Right renal cortex interstitium (tissue), 3 donors: ENCODE measurements around the gene KDR. TPM values are rescaled to one million over a fixed set of nuclear protein-coding genes. Genes with fewer than 3 reads are reported as not detected.

Experiments
- DNase-seq, 3 donors: peaks; one replicate each; pipeline ENCODE4 v3.0.0-alpha.2; 2013; ENCODE audit warnings: low read depth in 3 of 3, low spot score in 2 of 3
- polyA plus RNA-seq, 3 donors: library from polyadenylated mRNA; unstranded; fragments of 120-200 nt; gene quantifications; one replicate each; pipeline ENCODE4 v1.2.1, GENCODE V29; 2013; ENCODE audit not compliant: insufficient read length in 3 of 3

KDR gene
- polyA plus RNA-seq, 3 donors = 61.0 to 71.6 (median 67.9) TPM

DNA sequence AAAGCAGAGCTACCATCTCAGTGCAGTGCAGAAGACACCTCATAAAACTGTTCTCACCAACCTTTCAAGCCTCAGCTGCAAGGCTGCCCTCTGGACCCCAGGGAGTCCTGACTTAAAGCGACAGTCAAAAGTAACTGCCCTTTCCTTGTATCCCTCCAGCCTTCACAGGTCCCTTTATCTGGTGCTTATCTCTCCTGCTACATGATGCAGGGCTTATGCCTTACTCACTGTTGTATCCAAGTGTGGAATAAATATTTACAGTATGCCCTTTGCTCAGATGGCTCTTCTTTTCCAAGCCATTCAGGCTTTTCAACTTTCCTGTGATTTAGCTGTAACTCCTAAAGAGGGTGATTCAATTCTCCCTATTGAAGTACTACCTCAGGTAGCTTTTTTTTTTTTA is 92.6 kb downstream of the KDR start:
- DNase-seq = no peak

DNA sequence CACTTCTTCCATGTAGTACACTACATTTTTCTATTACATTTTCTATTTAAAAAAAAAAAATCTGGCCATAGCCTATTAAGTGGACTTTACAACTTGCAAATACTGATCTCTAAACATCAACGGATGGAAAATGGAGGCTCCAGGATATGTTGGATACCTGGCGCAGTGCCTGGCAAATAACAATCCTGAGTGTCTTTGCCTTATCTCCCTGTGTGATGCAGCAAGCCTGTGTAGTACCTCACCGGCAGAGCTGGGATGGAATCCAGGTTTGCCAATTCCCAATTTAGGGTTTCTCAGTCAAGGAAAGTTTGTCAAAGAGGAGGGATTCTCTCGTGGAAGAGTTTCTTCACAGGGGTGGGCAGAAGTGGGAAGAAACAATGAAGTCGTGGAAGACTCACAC is 93.2 kb downstream of the KDR start:
- DNase-seq = no peak

DNA sequence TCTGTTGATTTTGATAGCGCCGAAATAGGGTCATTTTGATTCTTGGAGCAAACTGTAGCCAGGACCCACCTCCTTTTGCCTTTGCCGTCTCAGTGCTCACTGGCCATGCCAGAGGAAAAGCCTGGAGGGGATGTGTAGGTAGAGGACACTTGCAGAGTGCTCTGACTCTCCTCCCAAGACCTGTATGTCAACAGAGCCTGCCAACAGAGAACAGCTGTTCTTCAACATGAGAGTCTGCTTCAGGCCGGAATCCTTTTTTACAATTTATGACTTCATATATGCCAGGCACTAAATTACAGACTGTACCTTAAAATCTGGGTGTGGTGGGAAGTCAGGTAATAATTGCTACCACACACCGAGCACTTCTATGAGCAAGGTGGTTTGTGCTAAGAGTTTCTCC is 94.2 kb downstream of the KDR start:
- DNase-seq = no peak

DNA sequence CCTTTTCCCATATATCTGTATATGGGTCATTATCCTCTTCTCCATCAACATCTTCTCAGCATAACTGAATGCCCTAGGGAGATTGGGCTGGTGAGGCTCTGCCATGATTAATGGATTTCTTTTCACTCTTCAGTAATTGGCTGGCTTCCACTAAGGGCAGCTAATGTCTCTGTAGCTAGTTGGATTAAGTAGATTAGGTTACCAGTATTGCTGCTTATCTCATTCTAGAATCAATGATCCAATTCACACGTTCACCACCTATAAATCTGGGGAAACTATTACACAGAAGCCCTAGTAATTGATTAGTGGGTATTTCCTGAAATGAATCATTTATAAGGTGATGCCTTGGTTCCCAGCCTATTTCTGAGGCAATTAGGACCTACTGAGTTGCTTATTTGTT is 94.8 kb downstream of the KDR start:
- DNase-seq = no peak

GRCh38 chr4:55029821-55030503 is 95.4 kb downstream of the KDR start:
- no peak for DNase-seq

DNA sequence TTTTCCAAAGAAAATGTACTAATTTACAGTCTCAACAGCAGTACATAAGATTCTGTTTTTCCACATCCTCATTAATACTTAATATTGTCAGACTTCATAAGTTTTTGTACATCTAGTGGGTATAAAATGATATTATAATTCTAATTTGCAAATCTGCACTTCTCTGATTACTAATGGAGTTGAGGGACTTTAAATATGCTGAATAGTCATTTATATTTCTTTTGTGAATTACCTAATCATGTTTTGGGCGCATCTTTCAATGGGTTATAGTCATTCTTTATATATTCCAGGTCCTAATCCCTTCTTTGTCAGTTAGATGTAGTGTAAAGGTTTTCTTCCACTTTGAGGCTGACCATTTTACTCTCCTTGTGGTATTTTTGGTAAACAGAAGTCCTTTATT is 96.1 kb downstream of the KDR start:
- DNase-seq = no peak

Other genes starting within 250 kb of the KDR start
- 10 to 100 TPM; 17.7 to 22.6 (median 22.1) TPM for gene SRD5A3, start 220.6 kb upstream of the KDR start, polyA plus RNA-seq